ENCODE measurements around the gene PPP1R1B.

DNA sequence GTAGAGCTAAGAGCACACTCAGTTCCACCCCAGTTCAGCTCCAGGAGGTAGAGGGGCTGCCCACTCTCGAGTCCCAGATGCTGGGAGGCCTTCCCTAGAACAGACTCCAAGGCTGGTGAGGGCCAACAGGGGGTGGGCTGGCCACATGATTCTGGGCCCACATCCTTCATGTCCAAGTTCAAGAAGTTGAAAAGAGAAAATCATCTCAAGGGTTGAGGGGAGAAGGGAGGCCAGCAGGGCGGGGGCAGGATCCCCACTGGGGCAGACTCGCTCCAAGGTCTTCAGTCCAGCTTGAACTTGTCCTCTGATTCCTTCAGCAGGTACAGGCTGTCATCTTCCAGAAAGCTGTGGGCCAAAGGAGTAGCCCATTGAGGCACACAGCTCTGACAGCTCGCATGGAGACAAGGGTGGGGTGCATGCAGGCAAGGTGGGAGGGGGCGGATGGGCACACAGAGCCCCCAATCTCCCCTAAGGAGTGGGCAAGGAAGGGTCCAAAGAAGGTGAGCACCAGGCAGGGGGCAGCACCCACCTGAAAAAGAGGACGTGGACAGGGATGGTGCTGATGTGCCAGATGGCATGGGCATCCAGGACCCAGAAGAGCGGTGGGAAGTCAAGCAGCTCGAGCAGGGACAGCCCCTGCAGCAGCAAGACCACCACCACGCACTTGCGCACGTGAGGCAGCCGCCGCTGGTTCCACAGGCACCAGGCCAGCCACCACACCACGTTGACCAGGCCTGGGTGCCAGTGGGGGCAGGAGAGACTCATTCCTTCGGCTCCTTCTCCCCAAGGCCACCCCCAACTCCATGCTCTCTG, 46.0 kb downstream of the PPP1R1B start:
- TF ChIP-seq NFIC (IDR thresholded peaks at IDR 0.05) (no peak), TAF1 (IDR thresholded peaks at IDR 0.05; ENCODE audit: low read depth) (no peak), YY1 (IDR thresholded peaks at IDR 0.05; ENCODE audit: low read depth) (no peak), TCF12 (IDR thresholded peaks at IDR 0.05; ENCODE audit: low read depth) (no peak), EGR1 (IDR thresholded peaks at IDR 0.05) (no peak), RAD21 (IDR thresholded peaks at IDR 0.05; ENCODE audit: low read depth) (no peak), CREB1 (IDR thresholded peaks at IDR 0.05; ENCODE audit: low read depth) (no peak), EP300 (IDR thresholded peaks at IDR 0.05; ENCODE audit: borderline replicate concordance) (no peak)

Measured in Ishikawa (cell line).